GM18507 (cell line): ENCODE measurements around the gene RAD50.
"Not testable (repeated sequence)": the region's sequence is repeated elsewhere in the genome, so short reads cannot be mapped to it uniquely, and the experiment has no call there.

ENCODE experiments used
- DNase-seq: peaks from one replicate; pipeline ENCODE4 v3.0.0; 2011; ENCODE audit warnings: low read depth; ENCODE audit not compliant: insufficient read length; ENCODE audit errors: extremely low spot score
- FAIRE-seq: peaks from 2 replicates; lab custom pipeline; 2011; peaks lifted over from hg19 to GRCh38; lab: Jason Lieb, UNC

Gene RAD50

GRCh38 chr5:132556763-132557477 is at the start of gene RAD50:
Gene RAD50, plus strand, starts transcription at chr5:132556977. Its CDS starts 348 bp downstream, at chr5:132557325.
- peak; percentile 85 for DNase-seq
- peak; percentile 96 for FAIRE-seq

DNA sequence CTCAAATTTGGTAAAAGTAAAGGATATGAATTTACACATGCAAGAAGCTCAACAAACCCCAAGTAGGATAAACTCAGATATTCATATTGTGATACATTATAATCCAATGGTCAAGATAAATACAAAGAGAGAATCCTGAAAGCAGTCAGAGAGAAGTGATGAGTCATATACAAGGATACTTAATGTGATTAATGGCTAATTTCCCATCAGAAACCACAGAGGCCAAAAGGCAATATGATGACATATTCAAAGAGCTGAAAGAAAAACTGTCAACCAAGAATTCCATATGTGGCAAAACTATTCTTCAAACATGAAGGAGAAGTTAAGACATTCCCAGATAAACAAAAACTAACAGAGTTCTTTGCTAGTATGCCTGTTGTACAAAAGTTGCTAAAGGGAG is 46.7 kb upstream of the RAD50 start:
- peak; percentile 39 for FAIRE-seq
- DNase-seq: no peak

GRCh38 chr5:132513618-132514336 is 43.0 kb upstream of the RAD50 start:
- not testable (repeated sequence) for DNase-seq, FAIRE-seq

GRCh38 chr5:132522067-132522466 is 34.7 kb upstream of the RAD50 start:
- FAIRE-seq, DNase-seq: not testable (repeated sequence)

DNA sequence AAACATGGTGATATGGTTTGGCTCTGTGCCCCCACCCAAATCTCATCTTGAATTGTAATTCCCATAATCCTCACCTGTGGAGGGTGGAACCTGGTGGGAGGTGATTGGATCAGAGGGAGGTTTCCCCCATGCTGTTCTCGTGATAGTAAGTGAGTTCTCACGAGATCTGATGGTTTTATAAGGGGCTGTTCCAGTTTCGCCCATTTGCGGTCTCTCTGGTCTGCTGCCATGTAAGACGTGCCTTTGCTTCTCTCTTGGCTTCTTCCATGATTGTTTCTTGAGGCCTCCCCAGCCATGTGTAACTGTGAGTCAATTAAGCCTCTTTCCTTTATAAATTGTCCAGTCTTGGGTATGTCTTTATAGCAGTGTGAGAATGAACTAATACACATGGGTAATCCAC is 31.9 kb upstream of the RAD50 start:
- not testable (repeated sequence) for FAIRE-seq, DNase-seq

GRCh38 chr5:132525299-132525724 is 31.5 kb upstream of the RAD50 start:
- DNase-seq (peak; percentile 49), FAIRE-seq (peak; percentile 97)

DNA sequence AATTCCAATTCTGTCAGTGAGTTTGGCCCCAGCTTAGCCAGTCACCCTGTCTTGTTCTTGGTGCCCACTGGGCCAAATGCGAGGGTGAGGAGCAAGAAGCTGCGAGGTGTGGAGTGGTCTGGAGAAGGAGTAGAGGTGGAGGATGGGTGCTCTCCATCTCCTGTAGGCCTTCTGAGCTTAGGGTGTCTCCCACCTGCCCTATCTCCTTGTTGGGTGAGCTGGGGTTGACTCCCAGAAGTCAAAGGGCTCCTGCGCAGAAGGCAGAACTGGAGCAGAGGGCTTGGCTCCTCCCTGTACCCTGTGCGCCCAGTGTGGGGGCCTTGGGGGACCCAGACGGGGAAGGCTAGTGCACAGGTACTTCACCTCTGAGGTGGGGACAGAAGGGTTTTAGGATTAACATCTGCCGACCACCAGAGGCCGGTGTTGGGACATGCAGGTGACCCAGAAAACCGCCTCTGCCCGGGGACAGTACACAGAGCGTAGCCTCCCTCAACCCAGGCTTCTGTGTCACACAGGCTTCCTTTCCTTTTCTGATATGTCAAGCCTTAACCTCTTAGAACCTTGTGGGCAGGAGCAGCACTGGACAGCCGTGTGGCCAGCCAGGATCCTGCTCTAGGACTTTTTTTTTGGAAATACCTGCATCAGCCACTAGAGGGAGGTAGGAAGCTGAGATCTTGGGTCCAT is 30.3 kb upstream of the RAD50 start:
- DNase-seq (peak; percentile 32), FAIRE-seq (peak; percentile 90)

- no peak for DNase-seq
- FAIRE-seq: no peak
Measured at GRCh38 chr5:132526974-132527564, 29.7 kb upstream of the RAD50 start.

DNA sequence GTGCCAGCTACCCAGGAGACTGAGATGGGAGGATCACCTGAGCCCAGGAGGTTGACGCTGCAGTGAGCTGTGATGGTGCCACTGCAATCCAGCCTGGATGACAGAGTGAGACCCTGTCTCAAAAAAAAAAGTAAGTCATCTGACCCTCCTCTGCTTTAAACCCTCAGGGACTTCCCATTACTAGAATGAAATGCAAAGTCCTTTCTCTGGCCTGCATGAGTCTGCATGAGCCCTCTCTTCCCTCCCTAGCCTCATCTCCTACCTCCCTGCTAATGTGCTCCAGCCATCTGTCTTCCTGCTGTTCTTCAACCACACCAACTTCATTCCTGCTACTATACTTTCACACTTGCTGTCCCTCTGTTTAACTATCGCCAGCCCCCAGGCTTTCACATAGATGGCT is 28.8 kb upstream of the RAD50 start:
- FAIRE-seq: no peak
- DNase-seq: no peak

DNA sequence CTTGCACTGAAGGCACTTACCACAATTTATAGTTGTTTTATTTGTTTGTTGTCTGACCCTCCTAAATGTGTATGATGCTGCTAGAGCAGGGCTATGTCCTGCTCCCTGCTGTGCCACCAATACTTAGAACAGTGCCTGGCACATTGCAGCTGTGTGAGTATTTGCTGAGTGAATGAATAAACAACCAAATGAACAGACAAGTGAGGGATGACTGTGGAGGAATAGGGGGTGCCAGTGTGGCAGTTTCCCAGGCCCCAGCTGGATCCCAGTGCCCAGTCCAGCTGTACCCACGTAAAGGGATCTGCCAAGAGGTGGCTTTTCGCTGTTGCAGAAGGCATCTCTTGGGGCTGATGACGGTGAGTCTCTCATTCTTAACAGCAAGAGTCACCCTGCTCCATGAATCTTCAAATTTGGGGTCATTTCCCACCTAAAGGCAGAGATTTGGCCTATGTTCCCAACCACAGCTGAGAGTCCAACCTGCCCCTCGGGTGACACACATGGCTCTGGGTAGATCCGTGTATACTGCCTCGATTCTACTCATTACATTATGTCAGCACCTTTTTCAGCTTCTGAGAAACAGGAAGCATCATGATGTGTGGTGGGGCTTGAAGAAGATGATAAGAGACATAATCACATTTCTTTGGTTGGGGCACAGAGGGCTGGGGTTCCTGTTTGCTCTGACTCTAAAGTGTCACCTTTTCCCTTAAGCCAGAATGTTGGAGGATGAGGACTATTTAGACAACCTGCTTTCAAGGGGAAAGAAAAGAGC is 27.7 kb upstream of the RAD50 start:
- FAIRE-seq (no peak), DNase-seq (no peak)

- DNase-seq (no peak), FAIRE-seq (no peak)
Measured at GRCh38 chr5:132530946-132531345, 25.8 kb upstream of the RAD50 start.

GRCh38 chr5:132539716-132540115 is 17.1 kb upstream of the RAD50 start:
- DNase-seq (no peak), FAIRE-seq (no peak)

DNA sequence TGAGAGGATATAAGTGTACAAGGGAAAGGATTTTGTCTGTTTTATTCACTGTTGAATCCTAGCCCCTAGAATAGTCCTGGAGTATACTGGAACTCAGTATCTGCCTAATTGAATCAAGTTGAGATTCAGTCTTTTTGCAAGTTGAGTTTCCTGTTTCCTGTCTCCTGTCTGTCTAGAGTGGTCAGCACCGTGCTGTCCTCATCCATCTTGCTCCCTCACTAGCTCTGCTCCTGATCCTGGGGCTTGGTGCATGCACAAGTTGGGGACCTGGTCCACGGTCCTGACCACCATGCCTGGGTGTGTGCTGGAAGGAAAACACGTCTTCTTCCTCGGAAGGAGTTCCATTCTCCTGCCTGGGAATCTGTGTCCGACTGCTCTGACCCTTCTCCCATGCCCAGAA is 16.6 kb upstream of the RAD50 start:
- FAIRE-seq (no peak), DNase-seq (no peak)

DNA sequence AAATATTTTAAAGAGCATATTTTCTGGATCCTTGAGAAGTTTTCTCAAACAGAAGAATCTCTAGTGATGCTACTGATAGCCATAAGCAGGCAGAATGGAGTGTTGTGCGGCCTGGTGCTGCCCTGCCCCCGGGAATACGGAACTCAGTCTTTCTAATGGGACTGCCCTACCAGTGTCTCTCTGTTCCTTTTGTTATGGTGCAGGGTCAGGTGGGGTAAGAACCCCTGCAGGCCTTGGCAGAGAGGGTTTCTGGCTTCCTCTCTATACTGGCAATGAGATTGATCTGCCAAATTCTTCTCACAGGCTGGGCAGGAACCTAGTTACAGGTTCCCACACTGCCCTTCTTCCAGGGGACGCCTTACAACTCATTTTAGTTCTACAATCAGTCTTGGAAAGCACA is 16.0 kb upstream of the RAD50 start:
- DNase-seq: no peak
- no peak for FAIRE-seq

GRCh38 chr5:132543472-132544201 is 13.1 kb upstream of the RAD50 start, which contains the start of gene IL5:
Gene IL5, minus strand, starts transcription at chr5:132543522. Its CDS starts 44 bp downstream, at chr5:132543478.
- DNase-seq (no peak), FAIRE-seq (no peak)

DNA sequence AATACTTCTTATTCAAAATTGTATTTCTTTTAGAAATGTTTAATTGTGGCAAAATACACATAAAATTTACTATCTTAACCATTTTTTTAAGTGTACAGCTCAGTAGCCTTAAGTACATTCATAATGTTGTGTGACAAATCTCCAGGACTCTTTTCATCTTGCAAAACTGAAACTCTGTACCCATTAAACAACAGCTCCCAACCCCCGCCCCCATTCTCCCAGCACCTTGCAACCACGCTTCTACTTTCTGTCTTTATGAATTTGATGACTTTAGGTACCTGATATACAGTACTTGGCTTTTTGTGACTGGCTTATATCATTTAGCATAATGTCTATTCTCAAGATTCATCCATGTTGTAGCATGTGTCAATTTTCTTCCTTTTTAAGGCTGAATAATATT is 10.7 kb upstream of the RAD50 start:
- FAIRE-seq: peak; percentile 53
- no peak for DNase-seq

GRCh38 chr5:132547269-132547668 is 9.5 kb upstream of the RAD50 start:
- FAIRE-seq: no peak
- no peak for DNase-seq

- FAIRE-seq, DNase-seq: not testable (repeated sequence)
Measured at GRCh38 chr5:132548834-132549233, 7.9 kb upstream of the RAD50 start.

GRCh38 chr5:132549576-132549975 is 7.2 kb upstream of the RAD50 start:
- FAIRE-seq (no peak), DNase-seq (no peak)
